A673 (cell line): Measurements from ENCODE around the gene SORBS2.
A peak's percentile ranks its signal among the peaks of the same experiment; 100 is the strongest.

ENCODE experiments used
- EZH2 ChIP-seq: fragments of 200-600 bp; sonication (generic); IDR thresholded peaks from 2 replicates; pipeline ENCODE4 v1.6.1; 2017; ENCODE audit warnings: borderline replicate concordance, low read depth, mild to moderate bottlenecking, mixed read lengths, antibody characterized with exemption, low read length; ENCODE audit not compliant: poor library complexity, severe bottlenecking
- TF ChIP-seq, protein P1 (sequence below): fragments of 300-800, 200-600 bp; sonication (generic); conservative IDR thresholded peaks from 2 replicates; pipeline ENCODE4 v1.5.1; 2017; ENCODE audit warnings: low read depth, mild to moderate bottlenecking, antibody characterized with exemption, low read length, moderate library complexity, mixed read lengths

DNA sequence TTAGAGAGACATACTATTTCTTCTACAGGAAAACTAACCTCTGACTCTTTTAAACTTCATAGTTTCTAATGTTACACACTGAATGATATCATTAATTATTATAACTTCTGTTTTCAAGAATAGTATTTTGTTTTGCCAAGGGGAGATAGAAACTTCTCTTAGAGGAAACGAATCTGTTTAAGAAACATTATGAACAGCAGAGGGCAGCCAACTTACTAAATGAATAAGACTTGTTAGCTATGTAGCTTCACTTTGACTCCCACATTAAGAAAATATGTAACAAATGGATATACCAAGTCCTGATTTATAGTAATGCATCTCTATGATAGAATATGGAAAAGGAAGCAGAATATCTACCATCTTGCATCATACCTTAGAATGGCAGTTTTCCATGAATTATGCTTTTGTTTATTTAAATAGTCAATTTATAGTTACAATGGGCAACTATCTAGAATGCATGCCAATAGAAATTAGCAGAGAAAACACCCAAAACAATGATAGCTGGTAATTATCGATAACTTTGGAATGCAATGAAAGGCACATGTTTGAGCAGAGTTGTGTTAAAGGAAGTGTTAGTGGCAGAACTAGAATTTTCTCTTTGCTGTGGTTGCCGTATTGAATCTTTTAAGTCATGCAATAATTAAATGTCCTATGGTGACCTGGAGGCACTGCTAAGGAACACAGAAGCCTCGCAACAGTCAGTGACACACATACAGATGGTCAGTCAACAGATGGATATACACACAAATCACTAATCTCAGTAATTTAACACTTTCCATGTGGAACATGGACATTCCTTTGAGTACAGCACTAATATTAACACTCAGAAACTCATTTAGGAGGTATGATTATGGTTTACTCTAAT lies 171.0 kb downstream of the SORBS2 start:
- TF ChIP-seq, protein P1, sequence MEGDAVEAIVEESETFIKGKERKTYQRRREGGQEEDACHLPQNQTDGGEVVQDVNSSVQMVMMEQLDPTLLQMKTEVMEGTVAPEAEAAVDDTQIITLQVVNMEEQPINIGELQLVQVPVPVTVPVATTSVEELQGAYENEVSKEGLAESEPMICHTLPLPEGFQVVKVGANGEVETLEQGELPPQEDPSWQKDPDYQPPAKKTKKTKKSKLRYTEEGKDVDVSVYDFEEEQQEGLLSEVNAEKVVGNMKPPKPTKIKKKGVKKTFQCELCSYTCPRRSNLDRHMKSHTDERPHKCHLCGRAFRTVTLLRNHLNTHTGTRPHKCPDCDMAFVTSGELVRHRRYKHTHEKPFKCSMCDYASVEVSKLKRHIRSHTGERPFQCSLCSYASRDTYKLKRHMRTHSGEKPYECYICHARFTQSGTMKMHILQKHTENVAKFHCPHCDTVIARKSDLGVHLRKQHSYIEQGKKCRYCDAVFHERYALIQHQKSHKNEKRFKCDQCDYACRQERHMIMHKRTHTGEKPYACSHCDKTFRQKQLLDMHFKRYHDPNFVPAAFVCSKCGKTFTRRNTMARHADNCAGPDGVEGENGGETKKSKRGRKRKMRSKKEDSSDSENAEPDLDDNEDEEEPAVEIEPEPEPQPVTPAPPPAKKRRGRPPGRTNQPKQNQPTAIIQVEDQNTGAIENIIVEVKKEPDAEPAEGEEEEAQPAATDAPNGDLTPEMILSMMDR: peak; percentile 60
- TF ChIP-seq EZH2: no peak
